IMR-90 (cell line): ENCODE measurements around the gene LHFPL3. TPM values are rescaled to one million over a fixed set of nuclear protein-coding genes. Genes with fewer than 3 reads are reported as not detected.

Source experiments
- ATAC-seq: fragments of 200-7000 bp; cut with Tn5 transposase; 2 replicates; pipeline ENCODE4 v1.9.1; 2020; ENCODE audit warnings: low read depth, mild to moderate bottlenecking, moderate library complexity
- BruUV-seq: library from RNA; stranded (reverse); fragments of 400-500 nt; replicated peaks from 2 replicates; lab custom pipeline; 2021; lab: Mats Ljungman, UMichigan
- CTCF ChIA-PET: fragments of 300-600 bp; formaldehyde crosslinking; extraction: SDS; loops from one replicate; lab custom pipeline; 2021; ENCODE audit warnings: antibody characterized with exemption; lab: Yijun Ruan, JAX
- POLR2A ChIA-PET: fragments of 300-600 bp; sonication (Branson Sonifier 250); formaldehyde crosslinking; loops from one replicate; lab custom pipeline; 2022; ENCODE audit warnings: antibody characterized with exemption; ENCODE audit not compliant: unreplicated experiment; lab: Charles Lee
- DNase-seq: peaks from one replicate; pipeline ENCODE4 v3.0.0; 2013
- H2AFZ ChIP-seq: replicated peaks from 2 replicates; pipeline ENCODE3; 2013; ENCODE audit warnings: low read length, mild to moderate bottlenecking; ENCODE audit not compliant: poor library complexity
- H2AK5ac ChIP-seq: 2 replicates; pipeline ENCODE4 v1.6.1; 2013; ENCODE audit warnings: low read depth, low read length, inconsistent platforms
- H2AK9ac ChIP-seq: replicated peaks from 2 replicates; pipeline ENCODE3; 2013; ENCODE audit warnings: mild to moderate bottlenecking, low read depth, low read length, moderate library complexity; ENCODE audit not compliant: poor library complexity
- H2BK120ac ChIP-seq: 2 replicates; pipeline ENCODE4 v1.6.1; 2013; ENCODE audit warnings: low read depth, low read length, inconsistent platforms
- H2BK15ac ChIP-seq: 3 replicates; pipeline ENCODE4 v1.6.1; 2013; ENCODE audit warnings: low read depth, low read length, inconsistent platforms
- H2BK20ac ChIP-seq: 2 replicates; pipeline ENCODE4 v1.6.1; 2013; ENCODE audit warnings: low read depth, mild to moderate bottlenecking, inconsistent platforms, low read length, moderate library complexity
- H2BK5ac ChIP-seq: 2 replicates; pipeline ENCODE4 v1.6.1; 2013; ENCODE audit warnings: mild to moderate bottlenecking, low read depth, low read length, inconsistent platforms; ENCODE audit not compliant: poor library complexity, severe bottlenecking
- H3K14ac ChIP-seq: replicated peaks from 2 replicates; pipeline ENCODE4 v1.6.1; 2013; ENCODE audit warnings: low read depth, low read length, inconsistent platforms
- H3K18ac ChIP-seq: 2 replicates; pipeline ENCODE4 v1.6.1; 2013; ENCODE audit warnings: low read depth, low read length, control low read depth
- H3K23ac ChIP-seq: 2 replicates; pipeline ENCODE4 v1.6.1; 2013; ENCODE audit warnings: low read depth, low read length, inconsistent platforms
- H3K27ac ChIP-seq: 2 replicates; pipeline ENCODE4 v1.5.1; 2013; ENCODE audit warnings: mild to moderate bottlenecking, control low read depth, low read length; ENCODE audit not compliant: insufficient read depth
- H3K27me3 ChIP-seq: 2 replicates; pipeline ENCODE4 v1.6.1; 2013; ENCODE audit warnings: low read length; ENCODE audit not compliant: control insufficient read depth, insufficient read depth
- H3K36me3 ChIP-seq: 2 replicates; pipeline ENCODE4 v1.6.1; 2013; ENCODE audit warnings: low read length, mixed read lengths; ENCODE audit not compliant: control insufficient read depth, insufficient read depth
- H3K4ac ChIP-seq: 2 replicates; pipeline ENCODE4 v1.6.1; 2013; ENCODE audit warnings: low read depth, low read length, inconsistent platforms
- H3K4me1 ChIP-seq: 2 replicates; pipeline ENCODE4 v1.6.1; 2013; ENCODE audit warnings: low read length, mixed read lengths; ENCODE audit not compliant: control insufficient read depth, insufficient read depth
- H3K4me2 ChIP-seq: 2 replicates; pipeline ENCODE4 v1.6.1; 2013; ENCODE audit warnings: low read depth, mild to moderate bottlenecking, control low read depth, low read length, moderate library complexity
- H3K4me3 ChIP-seq: 2 replicates; pipeline ENCODE4 v1.5.1; 2013; ENCODE audit warnings: low read depth, mild to moderate bottlenecking, control low read depth, low read length, moderate library complexity; ENCODE audit not compliant: insufficient read depth
- H3K56ac ChIP-seq: 2 replicates; pipeline ENCODE4 v1.6.1; 2013; ENCODE audit warnings: low read length, inconsistent platforms; ENCODE audit not compliant: insufficient read depth; ENCODE audit errors: extremely low read depth
- H3K79me1 ChIP-seq, 2 experiments: 2 replicates each; pipeline ENCODE4 v1.6.1; 2013; ENCODE audit warnings: low read length in 2 of 2, inconsistent platforms in 1 of 2, low read depth in 1 of 2
- H3K9ac ChIP-seq: 2 replicates; pipeline ENCODE4 v1.6.1; 2013; ENCODE audit warnings: low read depth, low read length, control low read depth
- H3K9me1 ChIP-seq: 2 replicates; pipeline ENCODE4 v1.6.1; 2013; ENCODE audit warnings: low read length, inconsistent platforms; ENCODE audit not compliant: insufficient read depth
- H3K9me3 ChIP-seq: 2 replicates; pipeline ENCODE4 v1.6.1; 2013; ENCODE audit warnings: low read length; ENCODE audit not compliant: control insufficient read depth, insufficient read depth
- H4K20me1 ChIP-seq: 2 replicates; pipeline ENCODE4 v1.6.1; 2013; ENCODE audit warnings: low read length, inconsistent platforms; ENCODE audit not compliant: insufficient read depth
- H4K5ac ChIP-seq: 2 replicates; pipeline ENCODE4 v1.6.1; 2013; ENCODE audit warnings: mild to moderate bottlenecking, low read depth, low read length, control low read depth
- H4K8ac ChIP-seq, 2 experiments: 2 replicates each; pipeline ENCODE4 v1.6.1; 2013; ENCODE audit warnings: low read depth in 2 of 2, low read length in 2 of 2, control low read depth in 1 of 2, inconsistent platforms in 1 of 2
- H4K91ac ChIP-seq: 2 replicates; pipeline ENCODE4 v1.6.1; 2013; ENCODE audit warnings: low read depth, low read length, inconsistent platforms; ENCODE audit not compliant: insufficient read depth
- RFX5 ChIP-seq: IDR thresholded peaks from 2 replicates; pipeline ENCODE4 v1.8.0; 2012; ENCODE audit warnings: low read depth, mild to moderate bottlenecking, low read length, moderate library complexity
- WGBS, 2 experiments: methylation state at CpG; one replicate each; pipeline versions ENCODE4 v1.1.5 to v1.1.7; 2013; ENCODE audit warnings: missing lambda C conversion rate in 2 of 2; ENCODE audit not compliant: insufficient read length in 1 of 2; ENCODE audit errors: extremely low coverage in 2 of 2; 5-methylcytosine and 5-hydroxymethylcytosine counted together
- dilution Hi-C: fragments of 300-500 bp; cut with HindIII; formaldehyde crosslinking; loops from one replicate; pipeline ENCODE4 v1.14.3; 2018; ENCODE audit warnings: low sequenced_read_pairs; ENCODE audit not compliant: unreplicated experiment
- in situ Hi-C: fragments of 300-500 bp; cut with MboI; formaldehyde crosslinking; loops from 3 replicates; pipeline ENCODE4 v1.14.3; 2019; ENCODE audit warnings: low sequenced_read_pairs, inconsistent platforms, mixed read lengths
- intact Hi-C: fragments of 100-400 bp; cut with micrococcal nuclease; formaldehyde crosslinking; loops from 2 replicates; pipeline ENCODE4 v1.10.0; 2022
- polyA plus RNA-seq, 3 experiments: library from polyadenylated mRNA; depleted of rRNA; stranded (reverse); fragments of >200 nt; gene quantifications; 2 replicates each; pipeline ENCODE4 v1.2.3, GENCODE V29; 2012; ENCODE audit warnings: low replicate concordance in 1 of 3
- total RNA-seq: library from RNA; depleted of rRNA; stranded (reverse); fragments of >200 nt; gene quantifications from 2 replicates; pipeline ENCODE4 v1.2.3, GENCODE V29; 2012

Gene LHFPL3
- total and polyA plus RNA-seq, 2 of the 4 experiments (the other 2 are of a cell fraction), result not detected

DNA sequence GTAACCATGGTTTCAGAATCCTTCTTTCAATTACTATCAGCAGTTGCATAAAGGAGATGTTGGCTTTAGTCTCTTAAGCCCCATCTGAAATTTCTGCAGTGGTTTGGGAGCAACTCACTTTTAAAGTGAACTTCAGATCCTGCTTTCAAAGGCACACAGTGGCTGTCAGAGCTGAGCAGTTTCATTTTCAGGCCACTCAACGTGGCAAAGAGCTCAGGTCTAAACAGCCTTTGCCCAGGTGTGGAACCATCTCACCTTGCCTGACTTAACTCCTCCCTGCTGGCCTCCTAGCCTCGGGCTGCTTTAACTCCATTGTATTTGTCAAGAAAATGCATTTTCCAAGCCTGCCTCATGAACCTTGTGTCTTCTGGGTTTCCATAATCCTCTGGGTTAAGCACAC, 488.1 kb downstream of the LHFPL3 start:
- Histone ChIP-seq H2AFZ (no peak overlapping the region), H4K91ac (no peak overlapping the region), H4K5ac (no peak overlapping the region), H3K36me3 (no peaks in the 10 kb centered on the region), H3K4me3 (no peak overlapping the region), H3K9me1 (no peaks in the 10 kb centered on the region), H3K4me1 (no peaks in the 10 kb centered on the region), H2BK5ac (no peak overlapping the region), H3K14ac (no peak overlapping the region), H3K18ac (no peak overlapping the region), H2BK20ac (no peak overlapping the region), H2BK120ac (no peak overlapping the region), H4K8ac (no peak overlapping the region), H4K20me1 (no peaks in the 10 kb centered on the region), H3K23ac (no peak overlapping the region), H3K79me1 (no peaks in the 10 kb centered on the region), H3K56ac (no peak overlapping the region), H3K27ac (no peak overlapping the region), H2AK9ac (no peak overlapping the region), H3K9me3 (no peaks in the 10 kb centered on the region), H2AK5ac (no peak overlapping the region), H3K4ac (no peak overlapping the region), H3K27me3 (0 out of 2 replicates have a peak, but pooled peaks cover 2% of the 10 kb centered on the region), H3K9ac (no peak overlapping the region), H2BK15ac (no peak overlapping the region), H3K4me2 (no peak overlapping the region)
- in situ Hi-C loops (no loop called here), dilution Hi-C loops (no loop called here), intact Hi-C loops (no loop called here)
- no peak for DNase-seq
- POLR2A ChIA-PET, result no interaction called here
- no TSS peak for BruUV-seq
- CTCF ChIA-PET, result no interaction called here
- WGBS, 2 experiments, result 0% methylated on average over 2 of the region's 2 CpGs; no CpG with 5 or more reads in 1 of the 2 experiments
- no peak for ATAC-seq
- no peak for TF ChIP-seq RFX5
